Kidney tubule cell (primary cell): ENCODE results near the gene HSPA1L.

Source experiments
- DNase-seq: peaks from one replicate; pipeline ENCODE4 v3.0.0-alpha.2; 2018; ENCODE audit warnings: low spot score

Gene HSPA1L

GRCh38 chr6:31763619-31763940, 51.5 kb downstream of the HSPA1L start:
- DNase-seq = peak; percentile 59

- no peak for DNase-seq
Measured at GRCh38 chr6:31762878-31763618, 52.0 kb downstream of the HSPA1L start.

GRCh38 chr6:31762356-31762755, 52.7 kb downstream of the HSPA1L start, which contains the start of gene SAPCD1:
Gene SAPCD1 (plus strand): TSS chr6:31762656. CDS start chr6:31763055, 399 bp downstream.
- no peak for DNase-seq

- DNase-seq = no peak
Measured at GRCh38 chr6:31761343-31761742, 53.7 kb downstream of the HSPA1L start.

- no peak for DNase-seq
Measured at GRCh38 chr6:31760790-31761189, 54.3 kb downstream of the HSPA1L start.
